COLO668 (cell line): ENCODE data around the gene SMYD3.
A peak's percentile ranks its signal among the peaks of the same experiment; 100 is the strongest.

Experiments
- DNase-seq: peaks from one replicate; lab custom pipeline; 2025; ENCODE audit not compliant: unreplicated experiment; lab: John Stamatoyannopoulos, UW

SMYD3 gene

DNA sequence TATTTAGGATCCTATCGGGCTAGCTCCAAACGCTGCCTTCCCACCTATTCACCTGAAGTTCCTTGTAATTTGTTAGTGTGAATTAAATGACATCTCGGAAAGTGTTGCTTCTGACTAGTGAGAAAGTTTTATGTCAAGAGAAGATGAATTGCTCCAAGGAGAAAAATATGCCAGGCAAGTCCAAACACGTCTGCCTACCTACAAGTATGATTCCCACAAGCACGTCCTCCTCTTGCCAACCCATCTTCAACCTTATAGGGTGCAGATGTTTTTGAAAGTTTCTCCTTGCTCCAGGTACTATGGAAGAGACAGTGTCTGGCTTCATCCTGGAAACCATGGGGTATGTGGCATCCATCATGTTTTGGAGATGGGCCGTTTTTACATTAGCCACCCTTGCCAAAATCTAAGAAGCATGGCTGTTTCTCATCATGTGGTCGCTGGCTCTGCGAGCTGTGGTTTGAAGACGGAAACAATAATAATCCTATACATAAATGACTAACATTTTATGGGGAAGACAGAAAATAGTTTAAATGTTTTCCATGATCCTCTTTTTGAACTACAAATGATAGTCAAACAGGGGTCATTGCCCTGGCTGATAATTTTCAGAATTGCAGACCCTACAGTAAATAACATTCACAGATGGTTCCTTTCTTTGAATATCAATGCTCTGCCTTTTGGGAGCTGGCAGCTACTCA is 505.8 kb downstream of the SMYD3 start:
- no peak for DNase-seq

DNA sequence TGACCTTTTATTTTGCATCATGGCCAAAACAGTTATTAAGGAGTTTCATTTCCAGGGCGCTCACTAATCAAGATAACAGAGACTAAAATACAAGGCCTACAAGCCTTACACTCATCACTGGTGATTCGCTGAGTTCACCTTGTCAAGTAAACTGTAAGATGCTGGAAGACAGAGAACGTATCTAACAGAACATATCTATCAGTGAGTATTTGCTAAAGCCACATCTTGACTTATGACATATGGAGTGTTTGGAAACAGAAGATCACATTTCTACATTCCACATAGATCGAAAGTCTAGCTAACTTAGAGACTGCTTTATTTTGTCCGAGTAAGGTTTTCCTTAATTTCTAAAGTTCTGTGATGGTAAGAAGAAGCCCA is 506.5 kb downstream of the SMYD3 start:
- no peak for DNase-seq

DNA sequence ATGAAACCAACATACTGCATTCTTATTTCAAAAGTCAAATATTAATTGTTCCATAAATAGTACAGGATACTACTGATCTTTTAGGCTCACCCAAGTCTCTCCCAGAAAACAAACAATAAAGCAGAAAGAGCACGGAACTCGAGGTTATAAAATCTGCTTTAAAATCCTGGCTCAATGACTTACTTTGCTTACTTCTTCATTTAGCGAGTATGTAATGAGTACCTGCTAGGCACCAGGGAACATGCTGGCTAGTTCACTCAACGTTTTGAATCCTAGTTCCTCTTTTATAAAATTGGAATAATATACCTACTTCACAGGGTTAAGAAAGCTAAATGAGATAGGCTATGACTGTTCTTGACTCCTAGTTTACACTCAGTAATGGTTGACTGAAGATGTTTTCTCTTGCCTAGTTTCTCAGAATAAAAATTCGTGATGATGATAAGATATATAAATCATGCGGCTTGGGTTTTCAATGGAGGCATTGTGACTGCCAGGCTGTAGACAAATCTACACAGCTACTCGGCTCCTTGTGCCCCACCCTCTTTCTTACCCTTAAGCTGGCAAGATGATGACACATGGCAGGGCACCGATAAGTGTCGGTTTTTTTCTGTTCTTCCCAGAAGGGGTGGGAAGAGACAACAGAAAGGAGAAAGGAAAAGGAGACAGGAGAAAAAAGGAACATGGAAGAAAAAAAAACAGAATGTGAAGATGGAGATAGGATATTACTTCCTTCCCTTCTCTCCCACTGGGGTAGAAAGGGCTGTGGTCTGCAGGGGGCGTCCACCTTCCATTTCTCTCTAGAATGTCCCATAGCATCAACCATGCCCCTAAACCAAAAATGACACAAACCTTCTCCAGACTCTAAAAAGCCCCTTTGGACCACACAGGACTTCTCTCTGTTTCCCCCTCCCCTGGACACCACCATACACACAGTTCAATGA is 507.1 kb downstream of the SMYD3 start:
- DNase-seq, result no peak

DNA sequence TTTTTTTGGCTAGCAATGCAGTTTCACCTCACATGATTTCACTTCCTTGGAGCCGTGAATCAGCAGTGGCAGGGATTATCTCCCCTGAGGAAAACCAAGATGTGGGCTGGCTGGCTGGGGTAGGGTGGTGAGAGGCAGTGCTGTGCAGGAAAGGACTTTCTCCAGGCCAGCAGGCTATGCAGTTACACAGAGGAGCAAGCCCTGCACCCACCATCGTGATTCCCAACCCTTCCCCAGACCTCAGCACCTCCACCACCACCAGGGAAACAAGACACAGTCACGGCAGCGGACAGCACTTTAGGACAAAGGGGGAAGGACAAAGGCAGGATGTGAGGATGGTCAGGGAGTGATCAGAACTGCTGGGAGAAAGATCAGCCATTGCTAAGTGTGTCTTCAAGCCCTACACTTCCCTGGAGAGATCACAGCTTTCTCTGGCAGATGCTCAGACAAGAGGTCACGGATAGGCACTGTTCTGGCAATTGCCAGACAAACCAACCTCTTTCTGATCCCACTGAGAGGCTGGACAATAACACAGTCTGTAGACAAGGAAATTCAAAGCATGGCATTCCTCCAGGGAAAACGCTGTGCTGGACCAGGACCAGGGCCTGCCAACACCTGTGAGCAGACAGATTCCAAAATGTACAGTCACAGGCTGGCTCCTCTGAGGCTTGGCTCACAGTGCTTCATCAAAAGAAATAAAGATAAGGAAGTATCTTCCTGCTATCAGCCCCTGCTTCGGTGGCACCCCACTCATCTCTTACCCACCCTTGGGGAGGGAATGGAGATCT is 509.4 kb downstream of the SMYD3 start:
- no peak for DNase-seq

DNA sequence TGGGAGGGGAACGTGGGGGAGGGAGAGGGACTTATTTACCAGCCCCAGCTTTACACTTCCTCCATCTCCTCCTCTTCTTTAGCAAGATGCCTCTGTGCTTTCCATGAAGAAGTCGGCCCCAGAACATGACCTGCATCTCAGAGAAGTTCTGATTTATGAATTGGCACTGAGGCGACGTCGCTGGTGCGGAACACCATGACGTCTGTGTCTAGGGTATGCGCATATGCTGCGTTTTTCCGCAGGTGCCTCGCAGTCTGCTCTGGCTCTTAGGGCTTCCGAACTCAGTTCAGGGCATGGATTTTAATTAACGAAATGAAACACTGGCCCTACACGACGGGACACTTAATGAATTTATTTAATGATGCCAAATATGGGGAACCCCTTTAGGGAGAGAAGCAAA is 510.3 kb downstream of the SMYD3 start:
- peak; percentile 55 for DNase-seq

DNA sequence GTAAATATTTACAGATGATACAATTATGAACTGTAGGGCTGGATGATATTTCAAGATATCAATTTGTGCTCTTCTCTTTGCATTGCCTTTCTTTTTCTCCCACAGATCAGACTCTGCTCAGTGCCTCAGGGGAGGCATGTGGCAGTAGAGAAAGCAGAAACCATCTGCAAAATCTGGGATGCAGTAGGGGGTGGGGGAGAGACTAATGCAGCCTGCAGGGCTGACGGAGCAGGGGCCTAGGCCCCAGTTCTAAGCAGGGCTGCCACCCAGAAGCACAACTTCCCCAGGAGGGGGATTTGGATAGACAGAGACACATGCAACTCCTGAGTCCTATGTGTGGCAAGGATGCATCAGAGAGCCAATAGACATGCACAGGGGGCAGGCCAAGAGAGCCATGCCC is 511.6 kb downstream of the SMYD3 start:
- DNase-seq, result peak; percentile 57

DNA sequence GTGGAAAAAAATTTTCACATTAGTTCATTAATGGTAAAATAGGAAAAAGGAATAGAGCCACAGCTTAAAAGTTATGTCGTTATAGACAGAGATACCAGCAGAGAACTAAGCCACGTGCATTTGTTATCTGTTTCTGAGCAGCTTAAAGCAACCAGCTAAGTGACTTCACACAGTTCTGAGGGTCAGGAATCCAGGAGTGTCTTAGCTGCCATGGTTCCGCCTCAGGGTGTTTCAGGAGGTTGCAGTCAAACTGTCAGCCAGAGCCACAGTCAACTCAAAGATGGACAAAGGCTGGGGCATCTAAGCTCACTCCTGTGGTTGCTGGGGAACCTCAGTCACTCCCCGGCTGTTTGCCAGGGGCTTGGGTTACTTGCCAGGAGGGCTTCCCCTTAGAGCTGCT is 515.8 kb downstream of the SMYD3 start:
- DNase-seq, result no peak

DNA sequence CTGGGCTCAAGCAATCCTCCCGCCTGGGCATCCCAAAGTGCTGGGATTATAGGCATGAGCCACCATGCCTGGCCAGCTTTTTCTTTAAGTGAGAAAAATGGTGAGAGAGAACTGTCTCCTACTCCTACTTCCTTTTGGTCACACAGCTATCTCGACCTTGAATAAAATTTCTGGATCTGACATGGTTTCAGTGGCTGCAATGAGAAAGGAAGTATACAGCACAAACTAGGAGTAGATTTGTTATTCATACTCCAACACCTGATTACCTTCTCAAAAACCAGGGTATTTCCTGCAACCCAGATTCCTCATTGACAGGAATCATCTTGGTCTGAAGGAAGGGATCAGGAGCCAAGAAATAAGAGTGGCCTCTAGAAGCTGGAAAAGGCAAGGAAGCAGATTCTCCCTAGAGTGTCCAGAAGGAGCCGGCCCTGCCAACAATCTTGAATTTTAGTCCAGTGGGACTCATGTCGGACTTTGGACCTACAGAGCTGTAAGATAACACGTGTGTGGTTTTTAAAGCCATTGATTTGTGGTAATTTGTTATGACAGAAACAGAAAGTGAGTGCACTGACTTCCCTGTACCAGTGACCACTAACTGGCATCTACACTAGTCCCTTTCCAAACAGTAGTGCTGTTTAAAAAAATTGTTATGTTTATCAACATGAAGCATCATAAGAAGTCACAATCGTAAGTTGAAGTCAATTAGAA is 516.6 kb downstream of the SMYD3 start:
- DNase-seq, result no peak

DNA sequence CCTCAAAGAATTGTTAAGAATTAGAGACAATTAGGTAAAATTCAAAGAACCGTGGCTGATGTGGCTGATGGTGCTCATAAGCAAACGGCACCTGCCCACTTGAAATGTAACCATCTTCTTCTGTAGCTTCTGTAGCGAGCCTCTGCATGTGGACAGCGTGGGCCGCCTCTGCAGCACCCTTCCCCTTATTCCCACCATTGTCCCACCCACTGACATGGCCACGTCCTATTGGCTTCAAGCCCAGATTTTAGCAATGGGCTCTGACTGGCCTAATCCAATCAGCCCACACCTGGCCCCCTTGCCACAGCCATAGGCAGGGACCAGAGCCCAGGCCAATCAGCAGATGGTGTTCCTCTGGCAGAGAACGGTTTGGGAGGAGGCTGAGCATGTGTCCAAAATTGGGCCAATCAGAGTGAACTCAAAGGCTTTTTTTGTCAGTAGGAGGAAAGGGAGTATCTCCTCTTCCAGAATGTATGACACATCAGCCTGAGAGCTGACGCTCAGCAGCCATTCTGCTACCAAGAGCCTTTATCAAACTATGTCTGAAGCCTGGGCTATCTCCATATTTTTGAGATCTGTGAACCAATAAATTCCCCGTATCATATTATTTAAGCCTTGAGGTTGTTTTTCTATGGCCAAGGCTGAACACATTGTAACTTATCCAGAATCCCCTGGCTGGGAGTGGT is 518.5 kb downstream of the SMYD3 start:
- no peak for DNase-seq

DNA sequence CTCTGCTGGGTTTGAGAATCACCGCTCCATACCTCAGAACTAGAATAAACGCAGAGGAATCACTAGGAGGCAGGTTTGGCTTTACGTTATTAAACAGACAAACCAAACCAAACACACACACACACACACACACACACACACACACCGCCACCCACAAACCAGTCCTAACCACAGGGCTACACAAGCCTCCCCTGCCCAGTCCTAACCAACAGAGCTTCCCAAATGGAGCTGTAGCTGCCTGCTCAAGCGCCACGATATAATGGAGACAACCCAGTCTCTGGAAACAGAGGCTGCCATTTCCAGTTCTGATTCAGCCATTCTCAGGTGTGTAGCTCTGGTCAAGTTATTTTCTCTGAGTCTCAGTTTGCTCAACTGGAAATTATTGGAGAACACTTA is 519.1 kb downstream of the SMYD3 start:
- no peak for DNase-seq

DNA sequence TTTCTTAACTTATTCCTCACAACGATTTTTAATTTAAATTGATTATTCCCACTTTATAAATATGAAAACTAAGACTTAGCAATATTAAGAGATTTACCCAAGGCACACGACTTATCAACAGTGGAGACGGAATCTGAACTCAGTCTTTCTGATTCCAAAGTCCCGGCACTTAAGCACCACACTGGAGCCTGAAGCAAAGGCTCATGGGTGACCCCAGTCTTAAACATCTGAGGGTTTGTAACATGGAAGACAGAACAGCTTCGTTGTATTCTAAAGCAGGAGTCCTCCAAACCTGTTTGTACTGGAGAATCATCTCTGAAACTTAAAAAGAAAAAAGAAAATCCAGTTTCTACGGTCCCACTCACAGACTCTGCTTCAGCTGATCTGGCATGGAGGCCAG is 519.5 kb downstream of the SMYD3 start:
- DNase-seq, result no peak

DNA sequence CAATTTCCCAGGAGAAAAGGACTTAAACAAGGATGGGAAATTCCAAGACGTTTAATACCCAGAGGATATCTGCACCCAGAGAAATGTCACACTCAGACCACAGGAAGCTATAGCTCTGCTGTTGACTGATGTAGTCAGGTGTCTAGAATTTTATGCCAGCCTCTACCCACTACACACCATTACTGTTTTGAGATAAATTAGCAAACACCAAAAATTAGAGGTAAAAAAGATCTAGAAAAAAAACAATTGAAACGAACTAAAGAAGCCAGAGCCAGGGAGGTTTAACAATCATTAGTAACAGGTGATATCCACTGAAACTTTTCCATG is 519.9 kb downstream of the SMYD3 start:
- no peak for DNase-seq

DNA sequence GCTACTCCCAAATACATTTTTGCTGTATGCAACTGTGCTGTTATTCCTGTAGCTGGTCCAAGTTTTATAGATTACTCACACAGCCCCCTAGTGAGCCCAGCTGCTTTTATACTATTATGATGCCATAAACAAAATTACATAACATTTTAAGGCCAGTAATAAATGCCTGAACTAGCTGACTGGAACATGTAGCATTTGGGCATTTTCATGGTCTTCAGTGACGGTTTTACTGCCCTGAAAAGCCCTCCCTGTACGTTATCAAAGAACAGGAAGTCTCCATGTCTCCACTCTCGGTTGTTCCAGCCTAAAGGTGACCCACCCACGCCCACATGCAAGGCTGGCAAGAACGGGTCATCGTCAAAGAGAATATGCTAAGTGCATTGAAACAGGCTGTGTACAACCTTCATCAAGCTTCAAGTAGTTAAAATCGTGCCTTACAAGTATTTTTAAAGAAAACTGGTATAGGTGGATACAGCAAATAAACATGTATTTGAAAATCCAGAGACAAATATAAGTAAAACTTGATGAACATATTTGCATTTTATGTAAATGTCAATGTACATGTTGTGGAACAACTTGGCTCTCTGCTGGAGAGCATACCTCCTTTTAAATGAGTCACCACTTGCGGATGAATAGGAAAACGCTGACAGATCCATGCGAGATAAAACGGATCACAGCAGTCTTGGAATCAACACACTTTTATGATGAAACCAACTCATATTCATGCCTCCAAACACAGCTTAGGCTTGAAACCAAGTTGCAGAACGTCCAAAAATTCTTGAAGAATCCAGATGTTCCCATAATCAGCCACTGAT is 520.5 kb downstream of the SMYD3 start:
- no peak for DNase-seq

DNA sequence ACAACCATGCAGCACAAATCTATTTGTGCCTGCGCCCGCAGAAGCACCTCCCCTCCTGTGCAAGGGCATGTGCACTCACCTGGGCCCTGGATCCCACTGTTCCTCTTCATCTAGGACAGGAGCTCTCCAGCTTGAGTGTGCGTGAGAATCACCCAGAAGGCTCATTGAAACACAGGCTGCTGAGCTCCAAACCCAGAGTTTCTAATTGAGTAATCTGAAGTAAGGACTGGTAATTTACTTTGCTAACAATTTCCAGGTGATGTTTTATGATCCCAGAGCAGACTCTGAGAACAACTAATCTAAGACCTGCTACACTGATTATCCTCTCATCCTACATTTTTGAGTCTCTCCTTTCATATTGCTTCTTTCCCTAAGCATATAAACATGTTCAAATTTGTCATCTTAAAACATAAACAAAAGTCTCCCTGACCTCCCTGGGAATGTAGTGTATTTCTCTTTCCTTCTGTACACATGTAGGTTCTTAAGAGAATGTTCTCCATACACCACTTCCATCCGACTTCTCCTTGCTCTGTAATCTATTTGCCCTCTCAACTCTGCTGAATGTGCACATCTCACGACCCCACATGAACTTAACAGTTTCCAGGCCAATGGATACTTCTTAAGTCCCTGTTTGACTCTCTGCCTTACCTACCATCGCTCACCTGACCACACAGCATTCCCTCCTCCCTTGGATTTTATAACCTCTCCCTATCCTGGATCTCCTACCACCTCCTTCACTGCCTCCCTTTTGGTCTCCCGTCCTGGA is 522.5 kb downstream of the SMYD3 start:
- no peak for DNase-seq

DNA sequence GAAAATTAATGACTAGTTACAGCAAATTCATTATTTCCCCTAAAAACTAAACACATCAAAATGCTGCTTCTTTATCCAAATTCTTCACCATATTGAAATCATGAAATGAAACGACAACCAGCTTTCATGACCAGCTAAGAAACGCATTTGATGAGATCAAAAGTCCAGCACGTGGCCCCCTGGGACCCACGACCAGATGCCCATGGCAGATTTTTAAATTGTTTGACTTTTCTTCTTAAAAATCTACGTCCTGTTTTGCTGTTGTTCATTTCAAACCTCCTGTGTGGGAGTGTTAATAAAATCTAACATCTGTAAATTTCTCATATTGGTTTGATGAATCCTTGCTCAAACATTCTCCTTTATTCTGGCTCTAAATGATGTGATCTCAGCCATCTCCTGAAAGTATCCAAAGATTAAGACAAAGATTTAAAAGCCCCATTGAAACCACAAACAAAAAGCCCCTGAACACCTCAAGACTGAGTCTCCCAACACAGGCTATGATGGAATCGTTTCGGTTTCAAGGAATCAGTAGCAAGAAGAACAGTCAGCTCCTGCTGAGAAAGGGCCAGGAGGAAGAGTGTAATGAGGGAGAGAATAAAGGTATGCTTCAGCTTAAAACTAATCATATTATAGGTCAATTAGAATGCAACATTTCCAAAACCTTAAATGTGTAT is 523.6 kb downstream of the SMYD3 start:
- no peak for DNase-seq

DNA sequence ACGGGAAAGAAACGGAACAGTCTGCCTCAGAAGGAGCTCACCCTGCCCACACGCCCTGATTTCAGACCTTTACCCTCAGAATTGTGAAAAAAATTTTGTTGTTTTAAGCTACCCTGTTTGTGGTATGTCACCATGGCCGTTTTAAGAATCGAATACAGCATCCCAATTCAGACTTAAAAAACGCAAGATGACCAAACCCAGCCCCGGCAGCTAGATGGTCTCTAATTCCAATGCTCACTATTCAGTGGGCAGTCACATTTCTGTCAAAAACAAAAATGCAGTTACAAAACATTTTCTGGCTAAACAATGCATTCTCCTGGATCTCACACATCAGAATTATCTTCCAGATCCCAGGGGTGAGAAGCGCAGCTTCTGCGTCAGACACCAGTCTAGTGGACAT is 527.5 kb downstream of the SMYD3 start:
- no peak for DNase-seq

DNA sequence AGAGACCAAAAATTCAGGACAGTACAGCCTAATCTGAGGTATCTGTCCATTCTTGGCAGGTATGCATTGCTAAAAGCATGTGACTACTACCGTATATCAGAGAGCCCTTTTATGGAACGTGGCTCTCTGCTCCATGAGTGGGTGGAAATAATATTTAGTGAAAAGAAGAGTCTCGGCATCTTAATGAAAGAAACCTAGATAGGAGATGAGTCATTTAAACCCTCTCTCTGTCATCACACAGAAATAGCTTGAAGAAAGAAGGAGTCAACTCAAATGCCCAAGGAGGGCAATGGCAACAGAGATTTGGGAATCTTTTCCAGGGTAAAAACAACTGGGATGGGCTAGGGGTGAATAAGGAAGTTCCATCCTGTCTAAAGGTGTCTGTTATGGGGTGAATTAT is 528.2 kb downstream of the SMYD3 start:
- no peak for DNase-seq

DNA sequence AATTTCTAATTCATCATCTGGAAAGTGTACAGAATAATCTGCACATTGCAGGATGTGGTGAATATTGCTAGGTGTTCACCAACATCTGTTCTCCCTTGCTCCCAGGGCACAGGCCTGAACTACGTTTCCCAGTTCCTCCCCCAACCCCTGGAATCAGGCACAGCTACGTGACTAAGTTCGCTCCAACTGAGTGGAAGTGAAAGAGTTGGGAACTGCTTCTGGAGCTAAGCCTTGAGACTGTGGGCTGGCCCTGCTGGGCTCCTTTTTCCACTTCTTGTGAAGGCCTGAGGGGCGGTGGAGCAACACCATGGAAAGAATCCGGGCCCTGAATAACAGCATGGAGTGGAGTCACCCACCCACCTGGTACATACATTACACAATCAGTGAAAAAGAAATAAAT is 534.6 kb downstream of the SMYD3 start:
- DNase-seq, result no peak

DNA sequence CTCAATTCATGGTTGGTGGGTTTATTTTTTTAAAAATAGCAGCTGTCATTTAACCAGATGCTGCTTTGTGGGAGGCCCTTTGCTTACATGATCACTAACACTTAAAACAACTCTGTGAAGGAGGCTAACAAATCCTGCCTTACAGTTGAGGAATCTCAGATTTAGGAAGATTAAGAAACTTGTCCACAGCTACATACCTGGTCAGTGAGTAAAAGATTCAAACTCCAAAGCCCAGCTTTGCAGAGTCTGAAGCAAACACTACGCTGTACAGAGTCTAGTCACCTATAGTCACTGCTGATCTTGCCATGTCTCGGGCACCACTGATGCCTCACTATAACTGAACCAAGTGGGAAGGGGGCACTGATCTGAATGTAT is 535.4 kb downstream of the SMYD3 start:
- DNase-seq, result no peak
